NCI-H748 (cell line): ENCODE data around the gene ZMYND15.

Experiments used
- DNase-seq: peaks from one replicate; lab custom pipeline; 2025; ENCODE audit not compliant: unreplicated experiment; lab: John Stamatoyannopoulos, UW

Gene ZMYND15

DNA sequence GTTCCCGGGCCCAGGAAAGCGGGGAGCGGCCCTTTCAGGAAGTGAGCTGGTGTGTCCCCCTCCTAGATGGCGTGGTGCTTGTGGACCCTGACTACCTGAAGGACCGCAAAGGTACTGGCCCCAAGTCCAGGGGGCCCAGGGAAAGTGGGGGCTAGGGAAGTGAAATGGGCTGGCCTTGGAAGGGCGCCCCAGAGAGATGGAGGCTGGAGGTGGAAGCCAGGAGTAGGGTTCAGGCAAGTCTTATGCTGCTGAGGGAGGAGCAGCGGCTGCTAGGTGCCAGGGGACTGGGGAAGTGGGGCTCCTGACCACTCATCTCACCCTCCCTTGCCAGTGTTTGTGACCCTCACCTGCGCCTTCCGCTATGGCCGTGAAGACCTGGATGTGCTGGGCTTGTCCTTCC lies 23.6 kb upstream of the ZMYND15 start:
- no peak for DNase-seq

DNA sequence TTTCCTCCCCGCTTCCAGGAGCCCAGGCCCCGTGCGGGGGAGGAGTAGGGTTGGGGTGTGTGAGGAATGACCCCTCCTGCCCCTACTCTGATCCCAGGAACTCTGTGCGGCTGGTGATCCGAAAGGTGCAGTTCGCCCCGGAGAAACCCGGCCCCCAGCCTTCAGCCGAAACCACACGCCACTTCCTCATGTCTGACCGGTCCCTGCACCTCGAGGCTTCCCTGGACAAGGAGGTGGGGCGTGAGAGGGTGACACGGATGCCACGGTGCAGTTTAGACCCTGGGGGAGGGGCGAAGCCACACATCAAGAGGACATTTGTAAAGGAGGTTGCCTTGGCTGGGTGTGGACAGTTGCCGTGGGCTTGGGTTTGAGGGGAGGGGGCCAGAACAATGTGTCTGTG lies 21.8 kb upstream of the ZMYND15 start:
- no peak for DNase-seq

DNA sequence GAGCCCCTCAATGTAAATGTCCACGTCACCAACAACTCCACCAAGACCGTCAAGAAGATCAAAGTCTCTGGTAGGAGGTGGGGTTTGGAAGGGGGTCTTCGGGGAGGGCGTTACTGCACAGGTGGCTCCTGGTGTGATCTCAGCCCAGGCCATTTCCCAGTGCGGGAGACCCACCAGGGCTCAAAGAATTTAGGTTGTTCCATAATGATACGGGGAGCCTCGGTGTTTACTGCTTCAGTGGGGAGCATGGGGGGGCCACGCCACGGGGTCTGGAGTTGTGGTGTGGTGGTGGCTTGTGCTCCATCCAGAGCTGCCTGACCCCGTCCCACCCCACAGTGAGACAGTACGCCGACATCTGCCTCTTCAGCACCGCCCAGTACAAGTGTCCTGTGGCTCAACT lies 21.4 kb upstream of the ZMYND15 start:
- no peak for DNase-seq

- no peak for DNase-seq
These were observed 20.5 kb upstream of the ZMYND15 start for GRCh38 chr17:4719146-4719545.

DNA sequence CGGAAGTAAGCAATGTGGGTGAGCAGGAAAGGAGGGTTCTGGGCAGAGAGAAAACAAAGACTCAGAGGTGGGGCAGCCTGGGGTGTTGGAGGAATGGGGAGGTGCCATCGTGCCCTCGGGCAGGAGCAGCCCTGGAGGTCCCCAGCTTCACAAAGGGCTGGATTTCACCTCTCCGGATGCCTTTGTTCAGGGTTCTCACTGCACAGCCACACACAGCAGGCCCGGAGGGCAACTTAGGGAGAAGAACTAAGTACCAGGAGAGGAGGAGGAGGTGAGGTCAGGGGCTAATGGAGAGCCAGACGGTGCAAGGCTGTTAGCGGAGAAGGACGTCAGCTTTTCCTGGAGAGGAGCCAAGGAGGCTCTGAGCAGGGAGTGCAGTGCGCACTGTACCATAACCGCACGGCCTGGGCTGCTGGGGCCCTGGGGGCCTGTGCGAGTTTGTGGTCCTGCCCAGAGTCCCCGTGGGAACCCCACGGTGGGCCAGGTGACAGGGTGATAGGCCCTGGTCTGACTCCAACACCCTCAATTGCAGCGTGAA lies 19.9 kb upstream of the ZMYND15 start:
- DNase-seq: no peak

GRCh38 chr17:4720787-4721186 lies 18.8 kb upstream of the ZMYND15 start:
- DNase-seq: no peak

DNA sequence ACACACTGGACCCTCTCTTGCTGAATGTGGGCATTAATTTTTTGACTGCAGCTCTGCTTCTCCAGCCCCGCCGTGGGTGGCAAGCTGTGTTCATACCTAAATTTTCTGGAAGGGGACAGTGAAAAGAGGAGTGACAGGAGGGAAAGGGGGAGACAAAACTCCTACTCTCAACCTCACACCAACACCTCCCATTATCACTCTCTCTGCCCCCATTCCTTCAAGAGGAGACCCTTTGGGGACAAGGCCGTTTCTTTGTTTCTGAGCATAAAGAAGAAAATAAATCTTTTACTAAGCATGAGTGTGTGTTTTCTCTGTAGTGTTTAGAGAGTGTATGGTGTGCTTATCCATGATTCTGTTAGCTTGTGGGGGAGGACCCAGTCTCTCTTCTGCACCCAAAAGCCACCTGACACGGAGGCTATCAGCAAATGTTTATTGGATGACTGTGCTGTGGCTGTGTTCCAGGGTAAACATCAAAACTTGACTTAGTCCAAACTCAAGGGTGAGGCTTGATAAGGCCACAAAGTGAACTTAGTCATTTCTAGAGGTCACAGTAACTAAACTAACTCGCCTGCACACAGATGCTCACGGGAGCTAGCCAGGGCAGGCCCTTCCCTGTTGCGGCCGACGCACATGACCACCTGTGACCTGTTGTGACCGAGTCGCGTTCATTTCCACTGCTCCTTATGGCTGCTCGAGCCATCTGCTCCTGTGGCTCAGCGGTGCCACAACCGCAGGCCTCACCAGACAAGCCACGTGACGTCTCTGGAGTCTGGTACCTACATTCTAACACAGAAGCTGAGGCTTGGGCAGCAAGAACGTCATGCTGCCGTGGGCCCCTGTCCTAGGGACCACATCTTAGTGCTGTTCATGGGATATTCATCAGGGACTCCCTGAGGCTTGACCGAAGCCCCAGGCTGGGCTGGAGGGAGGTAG lies 18.2 kb upstream of the ZMYND15 start:
- DNase-seq: no peak

DNA sequence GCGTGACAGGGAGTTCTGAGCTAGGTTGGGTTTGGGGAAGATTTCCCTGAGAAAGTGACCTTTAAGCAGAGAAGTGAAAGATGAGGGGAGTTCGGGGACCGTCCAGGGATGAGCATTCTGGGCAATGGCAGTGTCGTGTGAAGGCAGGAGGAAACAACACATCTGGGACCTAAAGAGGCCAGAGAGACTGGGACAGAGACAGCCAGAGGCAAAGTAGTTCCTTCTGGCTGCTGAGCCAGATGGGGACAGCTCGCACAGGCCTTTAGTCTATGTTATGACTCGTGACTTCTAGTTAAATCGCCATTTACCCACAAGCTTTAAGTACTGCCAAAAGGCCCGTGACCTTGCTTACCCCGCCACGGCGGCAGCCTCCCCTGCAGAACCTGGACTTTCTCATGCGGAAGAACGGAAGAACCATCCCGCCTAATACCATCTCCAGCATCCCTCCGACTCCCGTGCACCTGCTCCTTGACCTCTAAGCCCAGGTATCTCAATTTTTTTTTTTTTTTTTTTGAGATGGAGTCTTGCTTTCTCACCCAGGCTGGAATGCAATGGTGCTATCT lies 16.9 kb upstream of the ZMYND15 start:
- no peak for DNase-seq

GRCh38 chr17:4724650-4725049 lies 15.0 kb upstream of the ZMYND15 start:
- no peak for DNase-seq

GRCh38 chr17:4725646-4726310 lies 13.9 kb upstream of the ZMYND15 start:
- DNase-seq: no peak

GRCh38 chr17:4728124-4728523 lies 11.5 kb upstream of the ZMYND15 start:
- no peak for DNase-seq

GRCh38 chr17:4733073-4733531 lies 6.5 kb upstream of the ZMYND15 start:
- no peak for DNase-seq

- no peak for DNase-seq
These were observed 4.7 kb upstream of the ZMYND15 start for GRCh38 chr17:4734857-4735475.

DNA sequence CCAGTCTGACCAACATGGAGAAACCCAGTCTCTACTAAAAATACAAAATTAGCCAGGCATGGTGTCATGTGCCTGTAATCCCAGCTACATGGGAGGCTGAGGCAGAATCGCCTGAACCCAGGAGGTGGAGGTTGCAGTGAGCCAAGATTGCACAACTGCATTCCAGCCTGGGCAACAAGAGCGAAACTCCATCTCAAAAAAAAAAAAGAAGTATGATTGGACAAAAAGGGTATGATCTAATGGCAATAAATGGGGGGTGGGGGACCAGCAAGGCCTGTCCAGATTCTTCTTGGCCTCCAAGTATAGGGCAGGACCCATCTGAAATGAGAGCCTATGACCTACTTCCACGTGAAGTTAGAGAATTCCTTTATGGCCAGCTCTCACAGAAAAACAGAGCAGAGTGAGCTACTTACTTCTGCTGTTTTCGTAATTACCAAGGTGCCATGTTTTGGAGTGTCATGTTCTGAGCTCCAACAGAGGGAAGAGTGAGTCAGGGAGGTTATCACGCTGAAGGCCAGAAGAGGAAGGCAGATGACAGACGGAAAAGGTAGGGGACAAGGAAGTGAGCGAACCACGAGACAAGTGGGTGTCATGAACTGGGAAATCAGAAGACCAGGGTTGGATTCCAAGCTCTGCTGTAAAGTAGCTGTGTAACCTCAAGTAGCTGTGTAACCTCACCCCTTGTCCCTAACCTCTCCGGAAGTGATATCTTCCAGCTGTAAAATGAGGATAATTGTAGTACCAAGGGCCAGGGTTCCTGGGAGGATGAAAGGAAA lies 3.6 kb upstream of the ZMYND15 start:
- DNase-seq: no peak

- DNase-seq: peak; percentile 36
These were observed 1.2 kb upstream of the ZMYND15 start for GRCh38 chr17:4738136-4739121.

GRCh38 chr17:4740025-4740351 lies 355 bp downstream of the ZMYND15 start:
- no peak for DNase-seq

- no peak for DNase-seq
These were observed 951 bp downstream of the ZMYND15 start for GRCh38 chr17:4740584-4740983.

DNA sequence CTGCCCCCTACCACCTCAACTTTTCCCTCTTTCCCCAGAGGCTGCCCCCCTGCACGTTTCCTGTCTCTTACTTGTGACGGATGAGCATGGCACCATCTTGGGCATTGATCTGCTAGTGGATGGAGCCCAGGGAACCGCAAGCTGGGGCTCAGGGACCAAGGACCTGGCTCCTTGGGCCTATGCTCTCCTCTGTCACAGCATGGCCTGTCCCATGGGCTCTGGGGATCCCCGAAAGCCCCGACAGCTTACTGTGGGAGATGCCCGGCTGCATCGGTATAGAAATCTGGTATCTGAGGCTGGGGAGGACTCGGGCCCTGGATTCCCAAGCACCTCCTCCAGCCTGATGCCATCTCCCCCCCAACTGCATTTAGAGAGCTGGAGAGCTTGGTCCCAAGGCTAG lies 1.9 kb downstream of the ZMYND15 start:
- no peak for DNase-seq

DNA sequence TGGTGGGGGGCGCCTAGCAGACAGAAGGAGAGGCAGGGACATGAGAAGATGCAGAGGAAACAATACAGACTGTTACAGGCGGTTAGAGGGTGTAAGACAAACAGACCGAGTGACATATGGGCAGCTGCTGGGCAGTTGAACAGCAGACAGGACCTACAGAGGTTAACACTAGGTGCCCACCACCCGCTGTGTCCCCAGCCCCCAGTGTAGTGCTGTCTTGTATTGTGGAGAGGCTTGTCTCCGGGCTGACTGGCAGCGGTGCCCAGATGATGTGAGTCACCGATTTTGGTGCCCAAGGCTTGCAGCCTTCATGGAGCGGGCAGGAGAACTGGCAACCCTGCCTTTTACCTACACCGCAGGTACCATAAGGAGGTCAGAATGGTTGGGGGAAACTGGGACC lies 2.5 kb downstream of the ZMYND15 start:
- DNase-seq: no peak
